ACHN (cell line): ENCODE results near the gene G3BP2.
"Not testable (repeated sequence)": the region's sequence is repeated elsewhere in the genome, so short reads cannot be mapped to it uniquely, and the experiment has no call there.

Source experiments
- DNase-seq: peaks from one replicate; pipeline ENCODE4 v3.0.0-alpha.2; 2015
- in situ Hi-C: cut with HindIII; loops from 2 replicates; pipeline ENCODE4 v1.10.0; 2017; ENCODE audit warnings: low sequenced_read_pairs, low pct_ligation_motif_present, low pct_unique_long_range_greater_than_20kb

G3BP2 gene

DNA sequence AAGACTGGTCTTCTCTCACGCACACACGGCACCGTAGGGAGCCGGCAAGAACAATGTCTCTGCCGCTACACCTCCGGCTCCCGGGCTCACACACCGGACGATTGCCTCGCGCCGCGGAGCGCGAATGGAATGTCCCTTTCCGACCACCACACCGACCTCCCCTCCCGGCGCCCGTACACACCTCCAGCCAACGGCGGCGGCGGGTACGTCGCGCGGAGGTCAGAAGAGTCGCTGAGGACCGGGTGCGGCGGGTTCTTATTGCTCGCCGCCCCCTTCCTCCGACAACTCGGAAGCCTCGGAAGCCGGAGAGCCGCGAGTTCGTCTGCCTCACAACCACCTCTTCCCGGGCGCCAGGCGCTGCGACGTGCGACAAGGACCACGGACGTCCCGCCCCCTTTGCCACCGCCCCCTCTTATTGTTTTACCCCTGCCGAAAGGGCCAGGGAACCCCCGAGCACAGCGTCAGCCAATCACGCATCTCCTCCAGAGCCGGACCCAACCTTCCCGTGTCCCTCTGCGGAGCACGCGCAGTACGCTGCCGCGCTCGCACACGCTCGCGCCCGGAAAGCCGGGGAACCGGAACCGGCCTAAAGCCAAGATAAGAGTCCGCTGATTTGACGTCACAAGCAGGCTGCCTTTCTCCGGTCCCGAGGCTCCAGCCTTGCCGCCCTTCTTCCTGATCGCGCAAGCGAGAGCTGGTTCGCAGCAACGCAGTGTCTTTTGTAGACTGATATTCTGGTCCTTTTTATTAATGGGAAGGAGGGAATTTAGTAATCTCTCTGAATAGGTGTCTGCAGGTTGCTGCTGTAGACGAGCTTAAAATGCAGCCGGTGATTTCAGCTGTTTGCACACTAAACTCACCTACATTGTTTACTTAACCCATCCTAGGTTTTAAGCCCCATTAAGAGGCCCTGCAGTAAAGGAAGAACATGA, at the start of gene G3BP2:
G3BP2 (minus strand) TSS at position 385 of the 932 bp plus-strand sequence. CDS start 11,386 bp downstream, outside the sequence.
- in situ Hi-C loops = no loop called here
- DNase-seq = peak; percentile 98

GRCh38 chr4:75722417-75722816, 49.2 kb upstream of the G3BP2 start:
- no peak for DNase-seq
- in situ Hi-C loops = no loop called here

- DNase-seq = no peak
- in situ Hi-C loops = no loop called here
Observed at GRCh38 chr4:75718529-75718928, 45.3 kb upstream of the G3BP2 start.

DNA sequence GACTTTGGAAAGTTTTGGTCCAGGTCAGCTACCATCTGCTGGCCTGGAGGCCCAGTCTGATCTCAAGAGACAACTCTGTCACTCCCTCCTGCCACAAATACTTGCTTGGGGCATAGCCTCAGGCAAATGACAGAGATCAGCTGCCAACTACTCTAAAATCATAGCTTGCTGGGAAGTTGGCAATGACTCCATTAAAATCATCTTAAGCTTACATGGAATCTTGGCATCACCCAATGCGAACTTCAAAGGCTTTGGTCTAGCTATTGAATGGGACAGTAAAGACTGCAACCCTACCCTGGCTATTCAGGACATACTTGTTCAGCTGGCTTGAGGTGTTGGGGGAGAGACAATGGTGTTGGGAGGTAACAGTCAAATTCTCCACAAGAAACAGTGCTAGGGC, 44.2 kb upstream of the G3BP2 start:
- no peak for DNase-seq
- in situ Hi-C loops = no loop called here

GRCh38 chr4:75716054-75716453, 42.8 kb upstream of the G3BP2 start:
- DNase-seq, in situ Hi-C loops: not testable (repeated sequence)

- DNase-seq = no peak
- in situ Hi-C loops = no loop called here
Observed at GRCh38 chr4:75715105-75715799, 42.0 kb upstream of the G3BP2 start.

- DNase-seq = no peak
Observed at GRCh38 chr4:75714704-75715103, 41.5 kb upstream of the G3BP2 start.

GRCh38 chr4:75714011-75714410, 40.8 kb upstream of the G3BP2 start:
- in situ Hi-C loops = no loop called here
- no peak for DNase-seq

More at GRCh38 chr4:75714704-75715103, 41.5 kb upstream of the G3BP2 start:
- in situ Hi-C loops = no loop called here

- DNase-seq = no peak
- in situ Hi-C loops = no loop called here
Observed at GRCh38 chr4:75710246-75710645, 37.0 kb upstream of the G3BP2 start.

GRCh38 chr4:75708218-75708691, 35.0 kb upstream of the G3BP2 start:
- in situ Hi-C loops = no loop called here
- DNase-seq = peak; percentile 63

GRCh38 chr4:75705198-75705977, 32.2 kb upstream of the G3BP2 start:
- DNase-seq = no peak
- in situ Hi-C loops = no loop called here

DNA sequence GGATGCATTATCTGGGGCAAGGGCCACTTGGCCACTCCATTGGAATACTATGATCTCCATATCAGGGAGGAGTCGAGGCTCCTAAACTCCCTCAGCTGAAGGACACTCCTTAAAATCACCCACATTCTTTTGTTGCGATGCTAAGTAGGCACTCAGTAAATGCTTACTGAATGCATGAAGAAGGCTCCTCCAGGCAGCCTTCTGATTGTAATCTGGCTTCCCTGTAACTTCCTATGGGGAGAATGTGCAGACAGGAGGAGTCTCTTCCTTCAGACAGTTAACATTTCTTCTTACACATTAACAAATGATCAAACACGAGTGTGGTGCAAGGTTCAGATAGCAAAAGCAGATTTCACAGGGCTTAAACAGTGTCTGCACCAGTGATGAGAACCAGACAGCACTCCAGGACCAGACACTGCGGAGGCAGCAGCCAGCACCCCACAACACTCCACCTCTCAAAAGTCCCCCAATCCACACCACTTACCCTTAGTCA, 29.8 kb upstream of the G3BP2 start:
- in situ Hi-C loops = no loop called here
- DNase-seq = no peak

GRCh38 chr4:75699299-75699698, 26.1 kb upstream of the G3BP2 start:
- DNase-seq = no peak
- in situ Hi-C loops = no loop called here

DNA sequence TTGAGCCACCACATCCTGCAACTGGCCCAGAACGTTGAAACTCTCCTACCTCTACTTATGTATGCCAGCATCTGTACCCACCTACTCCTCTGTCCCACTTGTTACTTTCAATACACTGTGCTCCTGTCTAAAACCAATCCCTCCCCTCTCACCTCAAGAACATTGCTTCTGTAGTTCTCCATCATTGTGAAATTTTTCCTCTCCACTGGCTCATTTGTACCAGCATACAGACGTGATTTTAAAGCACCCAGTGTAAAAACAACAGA, 25.7 kb upstream of the G3BP2 start:
- in situ Hi-C loops = no loop called here
- DNase-seq = no peak

DNA sequence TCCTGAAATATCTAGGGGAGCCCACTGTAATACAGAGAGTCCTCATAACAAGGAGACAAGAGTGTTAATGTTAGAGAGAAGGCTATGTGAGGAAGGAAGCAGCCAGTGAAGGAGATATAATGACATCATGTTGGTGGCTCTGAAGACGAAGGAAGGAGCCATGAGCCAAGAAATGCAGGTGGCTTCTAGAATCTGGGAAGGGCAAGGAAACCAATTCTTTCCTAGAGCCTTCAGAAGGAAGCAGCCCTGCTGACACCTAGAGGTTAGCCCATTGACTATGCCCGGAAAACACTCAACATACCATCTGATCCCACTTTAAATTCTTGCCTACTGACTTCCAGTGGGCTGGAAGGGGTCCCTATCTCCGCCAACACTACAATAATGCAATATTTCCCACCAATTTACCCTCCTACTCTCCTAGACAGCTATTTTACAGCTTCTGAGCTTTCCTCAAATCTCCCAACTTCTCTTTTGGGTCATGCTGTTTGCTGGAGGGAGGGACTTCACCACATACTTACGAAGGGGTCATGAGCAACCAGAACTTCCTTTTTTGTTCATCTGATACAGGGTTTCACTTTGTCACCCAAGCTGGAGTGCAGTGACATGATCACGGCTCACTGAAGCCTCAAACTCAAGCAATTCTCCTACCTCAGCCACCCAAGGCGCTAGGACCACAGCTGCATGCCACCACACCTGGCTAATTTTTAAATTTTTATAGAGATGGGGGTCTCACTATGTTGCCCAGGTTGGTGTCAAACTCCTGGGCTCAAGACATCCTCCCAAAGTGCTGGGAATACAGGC, 25.2 kb upstream of the G3BP2 start:
- in situ Hi-C loops = no loop called here
- DNase-seq = no peak

- in situ Hi-C loops = no loop called here
Observed at GRCh38 chr4:75696581-75696980, 23.4 kb upstream of the G3BP2 start.

GRCh38 chr4:75696071-75696470, 22.9 kb upstream of the G3BP2 start:
- no peak for DNase-seq
- in situ Hi-C loops = no loop called here

More at GRCh38 chr4:75696581-75696980, 23.4 kb upstream of the G3BP2 start:
- no peak for DNase-seq

DNA sequence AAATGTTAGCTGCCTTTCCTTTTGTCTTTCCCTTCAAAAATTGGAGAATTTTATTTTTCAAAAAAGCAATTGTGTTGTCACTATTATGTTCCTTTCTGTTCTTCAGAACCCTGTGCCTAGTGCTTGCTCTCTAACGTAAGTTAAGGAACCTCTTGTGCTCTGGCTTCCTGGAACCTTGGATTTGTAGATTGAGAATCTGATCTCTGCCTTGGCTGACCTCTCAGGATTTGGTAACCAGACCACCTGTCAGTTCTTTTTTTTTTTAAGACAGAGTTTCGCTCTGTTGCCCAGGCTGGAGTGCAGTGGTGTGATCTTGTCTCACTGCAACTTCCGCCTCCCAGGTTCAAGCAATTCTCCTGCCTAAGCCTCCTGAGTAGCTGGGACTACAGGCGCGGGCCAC, 18.9 kb upstream of the G3BP2 start:
- DNase-seq, in situ Hi-C loops: not testable (repeated sequence)
